ENCODE data around the gene CYFIP1.

GRCh38 chr15:22961762-22962161 is 18.4 kb downstream of the CYFIP1 start:
- TF ChIP-seq CTCF (IDR thresholded peaks at IDR 0.05): no peak
- no peak for TF ChIP-seq TCF7L2 (IDR thresholded peaks at IDR 0.05; ENCODE audit: low read depth, low read length)
- no peak for TF ChIP-seq SIN3A (IDR thresholded peaks at IDR 0.05; ENCODE audit: borderline replicate concordance, insufficient read depth, low read depth, low read length)
